GM12801 (cell line): Measurements from ENCODE around the gene DOCK3.

Experiments
- CTCF ChIP-seq: IDR thresholded peaks from one replicate; pipeline ENCODE4 v1.5.1; 2011; ENCODE audit warnings: control low read depth; ENCODE audit not compliant: insufficient read length; ENCODE audit errors: extremely low read depth

DOCK3 gene

GRCh38 chr3:50853936-50854335, 179.2 kb downstream of the DOCK3 start:
- TF ChIP-seq CTCF: no peak

- no peak for TF ChIP-seq CTCF
These were observed 187.5 kb downstream of the DOCK3 start for GRCh38 chr3:50862221-50862620.

- TF ChIP-seq CTCF: no peak
These were observed 198.8 kb downstream of the DOCK3 start for GRCh38 chr3:50873376-50874157.

- TF ChIP-seq CTCF: no peak
These were observed 202.2 kb downstream of the DOCK3 start for GRCh38 chr3:50876947-50877346.

- no peak for TF ChIP-seq CTCF
These were observed 209.0 kb downstream of the DOCK3 start for GRCh38 chr3:50883755-50884154.

- TF ChIP-seq CTCF: no peak
These were observed 210.5 kb downstream of the DOCK3 start for GRCh38 chr3:50885070-50885850.

- TF ChIP-seq CTCF: no peak
These were observed 216.1 kb downstream of the DOCK3 start for GRCh38 chr3:50890688-50891344.
